ENCODE data around the gene CFTR.
"Not testable (repeated sequence)": the region's sequence is repeated elsewhere in the genome, so short reads cannot be mapped to it uniquely, and the experiment has no call there.

Gene CFTR

DNA sequence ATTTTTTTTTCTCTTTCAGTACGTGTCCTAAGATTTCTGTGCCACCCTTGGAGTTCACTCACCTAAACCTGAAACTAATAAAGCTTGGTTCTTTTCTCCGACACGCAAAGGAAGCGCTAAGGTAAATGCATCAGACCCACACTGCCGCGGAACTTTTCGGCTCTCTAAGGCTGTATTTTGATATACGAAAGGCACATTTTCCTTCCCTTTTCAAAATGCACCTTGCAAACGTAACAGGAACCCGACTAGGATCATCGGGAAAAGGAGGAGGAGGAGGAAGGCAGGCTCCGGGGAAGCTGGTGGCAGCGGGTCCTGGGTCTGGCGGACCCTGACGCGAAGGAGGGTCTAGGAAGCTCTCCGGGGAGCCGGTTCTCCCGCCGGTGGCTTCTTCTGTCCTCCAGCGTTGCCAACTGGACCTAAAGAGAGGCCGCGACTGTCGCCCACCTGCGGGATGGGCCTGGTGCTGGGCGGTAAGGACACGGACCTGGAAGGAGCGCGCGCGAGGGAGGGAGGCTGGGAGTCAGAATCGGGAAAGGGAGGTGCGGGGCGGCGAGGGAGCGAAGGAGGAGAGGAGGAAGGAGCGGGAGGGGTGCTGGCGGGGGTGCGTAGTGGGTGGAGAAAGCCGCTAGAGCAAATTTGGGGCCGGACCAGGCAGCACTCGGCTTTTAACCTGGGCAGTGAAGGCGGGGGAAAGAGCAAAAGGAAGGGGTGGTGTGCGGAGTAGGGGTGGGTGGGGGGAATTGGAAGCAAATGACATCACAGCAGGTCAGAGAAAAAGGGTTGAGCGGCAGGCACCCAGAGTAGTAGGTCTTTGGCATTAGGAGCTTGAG is at the start of gene CFTR:
TSS of gene CFTR (plus strand) at position 801 of the 830 bp plus-strand sequence. CDS start 70 bp downstream, outside the sequence.
- no peak for DNase-seq (ENCODE audit: low read depth in 2 of 2)

DNA sequence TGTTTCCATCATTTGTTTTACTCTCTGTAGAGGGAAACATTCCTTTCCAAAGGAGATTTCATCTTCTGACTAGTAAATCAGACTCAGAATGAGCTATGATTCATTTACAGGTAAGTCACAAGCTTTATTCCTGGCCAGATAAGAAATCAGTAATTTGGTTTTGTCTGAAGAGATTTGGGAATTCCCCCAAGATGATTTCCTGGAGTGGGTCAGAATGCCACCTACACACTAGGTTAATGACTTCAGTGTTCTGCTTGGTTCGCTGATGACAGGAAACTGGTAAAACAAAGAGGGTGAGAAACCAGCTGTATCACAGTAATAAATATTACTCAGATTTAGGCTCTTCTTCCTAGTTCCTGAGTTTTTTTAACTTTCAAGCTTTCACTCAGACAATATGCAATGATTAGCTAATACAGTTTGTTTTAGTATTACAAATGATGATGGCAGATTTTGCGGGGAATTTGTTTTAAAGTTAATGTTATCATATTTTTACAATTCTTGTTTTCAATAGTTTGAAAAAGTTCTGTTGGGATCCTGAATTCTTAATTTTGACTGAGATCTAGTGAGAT is 44.3 kb upstream of the CFTR start:
- DNase-seq (ENCODE audit: low read depth in 2 of 2): no peak

DNA sequence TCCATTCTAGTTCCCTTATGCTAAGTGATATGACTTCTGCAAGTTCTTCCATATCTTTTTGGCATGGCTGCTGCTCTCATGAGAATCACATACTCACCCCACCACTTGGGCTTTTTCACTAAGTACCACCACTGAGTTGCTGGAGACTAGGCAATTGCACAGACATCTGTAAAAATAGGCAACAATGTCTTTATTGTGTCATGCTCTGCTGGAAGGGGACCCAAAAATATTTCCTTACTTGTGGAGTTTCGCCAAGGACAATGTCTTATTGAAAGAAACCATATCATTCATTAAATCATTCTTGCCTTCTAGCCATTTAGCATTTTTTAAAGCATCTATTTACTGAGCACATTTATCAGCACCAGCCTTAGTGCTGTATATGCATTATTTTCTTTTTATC is 35.2 kb upstream of the CFTR start:
- DNase-seq (ENCODE audit: low read depth in 2 of 2): no peak

DNA sequence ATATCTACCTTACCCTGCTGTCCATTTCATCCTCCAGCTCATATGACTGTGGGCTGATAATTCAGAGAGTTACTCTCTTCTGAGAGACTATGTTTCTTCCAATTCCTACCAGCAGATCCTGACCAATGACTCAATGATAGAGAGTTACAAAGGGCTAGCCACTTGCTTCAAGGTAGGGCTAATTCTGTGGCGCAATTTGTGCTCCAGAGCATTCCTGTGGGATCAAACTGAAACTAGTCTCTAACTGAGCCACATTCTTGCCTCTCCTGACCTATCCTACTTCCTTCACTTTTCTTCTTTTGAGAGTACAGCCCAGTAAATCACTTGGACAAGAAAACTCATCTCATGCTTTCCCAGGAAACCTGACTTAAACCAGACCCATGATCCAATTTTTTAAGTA is 34.6 kb upstream of the CFTR start:
- no peak for DNase-seq (ENCODE audit: low read depth in 2 of 2)

DNA sequence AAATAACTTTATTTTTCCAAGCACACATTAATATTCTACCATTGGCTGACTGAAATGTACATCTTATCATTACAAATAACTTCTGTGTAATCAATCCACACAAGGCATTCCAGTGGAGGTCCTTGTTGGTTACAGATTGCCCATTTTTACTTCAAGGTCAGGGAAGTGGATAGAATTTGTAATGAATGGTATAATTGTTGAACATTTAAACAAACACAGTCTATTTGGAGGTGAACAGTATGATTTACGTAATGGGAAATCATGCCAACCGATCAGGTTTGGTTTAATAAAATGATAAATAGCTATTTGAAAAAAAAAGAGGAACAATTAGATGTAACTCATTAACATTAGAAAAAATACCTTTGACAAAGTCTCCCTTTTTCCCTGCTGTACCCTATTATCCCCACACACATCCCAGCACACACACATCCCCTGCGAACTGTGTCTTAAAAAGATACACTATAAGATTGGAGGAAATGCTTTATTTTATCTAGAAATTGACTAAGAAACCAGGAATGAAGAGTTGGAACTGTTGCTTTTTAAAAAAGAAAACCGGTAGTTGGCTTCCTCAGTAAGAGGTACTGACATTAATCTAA is 33.5 kb upstream of the CFTR start:
- DNase-seq (ENCODE audit: low read depth in 2 of 2): no peak

DNA sequence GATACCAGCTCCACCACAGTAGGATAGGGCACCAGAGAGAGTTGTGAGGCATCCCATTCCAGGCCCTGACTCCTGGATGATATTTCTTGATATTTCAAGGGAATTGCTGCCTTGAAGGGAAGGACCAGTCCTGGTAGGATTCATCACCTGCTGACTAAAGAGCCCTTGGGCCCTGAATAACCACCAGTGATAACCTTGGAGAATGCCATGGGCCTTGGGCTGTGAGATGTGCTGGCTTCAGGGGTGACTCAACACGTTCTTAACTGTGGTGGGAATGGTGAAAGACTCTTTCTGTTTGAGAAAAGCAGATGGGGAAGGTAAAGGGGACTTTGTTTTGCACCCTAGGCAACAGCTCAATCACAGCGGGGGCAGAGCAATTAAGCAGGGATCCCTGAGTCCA is 31.2 kb upstream of the CFTR start:
- DNase-seq (ENCODE audit: low read depth in 2 of 2): no peak

DNA sequence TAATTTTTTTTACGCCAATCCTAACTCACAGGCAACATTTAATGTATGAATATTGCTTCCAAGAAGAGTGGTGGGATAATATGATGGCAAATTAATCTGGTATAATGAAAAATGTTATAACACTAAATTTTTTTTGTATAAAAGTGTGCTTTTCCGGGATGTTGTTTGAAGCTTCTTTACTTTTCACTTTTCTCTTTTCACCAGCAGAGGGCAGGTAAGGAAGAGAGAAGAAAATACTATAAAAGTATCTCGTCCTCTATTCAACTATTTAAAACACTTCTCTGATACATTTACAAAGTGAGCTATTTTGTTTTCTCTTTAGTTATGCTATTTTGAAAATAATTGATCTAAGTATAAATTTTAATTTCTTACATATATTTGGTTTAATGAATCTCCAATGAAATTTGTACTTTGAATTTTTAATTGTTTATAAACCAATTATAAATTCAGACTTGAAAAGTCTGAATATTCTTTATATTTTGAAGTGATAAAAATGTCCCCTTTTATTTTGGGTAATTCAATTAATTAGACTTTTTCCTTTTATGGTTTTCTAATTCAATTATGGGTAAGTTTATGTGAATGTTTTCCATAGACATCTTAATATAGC is 20.7 kb upstream of the CFTR start:
- DNase-seq (ENCODE audit: low read depth in 2 of 2): no peak

DNA sequence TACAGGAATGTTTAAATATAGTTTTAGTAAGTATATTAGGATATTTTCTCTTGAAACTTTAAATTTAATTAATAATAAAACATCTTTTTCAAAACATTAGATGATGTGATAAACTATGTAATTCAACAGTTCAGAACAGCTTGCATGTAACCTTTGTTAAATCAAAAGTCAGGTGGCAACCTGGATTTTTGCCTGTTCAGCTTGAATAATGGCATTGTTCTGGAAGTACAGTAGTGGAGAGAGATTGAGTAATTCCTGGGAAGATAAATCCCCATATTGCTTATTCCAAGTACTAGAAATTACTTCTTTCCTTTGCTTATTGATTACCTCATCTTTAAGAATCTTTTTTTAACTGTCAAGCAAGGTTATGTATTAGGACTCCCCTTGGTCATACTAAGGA is 20.1 kb upstream of the CFTR start:
- no peak for DNase-seq (ENCODE audit: low read depth in 2 of 2)

DNA sequence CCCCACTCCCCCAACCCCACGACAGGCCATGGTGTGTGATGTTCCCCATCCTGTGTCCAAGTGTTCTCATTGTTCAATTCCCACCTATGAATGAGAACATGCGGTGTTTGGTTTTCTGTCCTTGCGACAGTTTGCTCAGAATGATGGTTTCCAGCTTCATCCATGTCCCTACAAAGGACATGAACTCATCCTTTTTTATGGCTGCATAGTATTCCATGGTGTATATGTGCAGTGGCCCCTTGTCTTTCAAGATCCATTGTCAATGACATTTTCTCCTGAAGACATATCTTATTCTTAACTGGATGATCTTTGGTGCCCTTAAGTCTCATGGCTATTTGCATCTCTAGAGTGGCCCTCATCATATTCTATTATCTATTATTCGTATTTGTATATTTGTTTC is 19.0 kb upstream of the CFTR start:
- DNase-seq (ENCODE audit: low read depth in 2 of 2): not testable (repeated sequence)

DNA sequence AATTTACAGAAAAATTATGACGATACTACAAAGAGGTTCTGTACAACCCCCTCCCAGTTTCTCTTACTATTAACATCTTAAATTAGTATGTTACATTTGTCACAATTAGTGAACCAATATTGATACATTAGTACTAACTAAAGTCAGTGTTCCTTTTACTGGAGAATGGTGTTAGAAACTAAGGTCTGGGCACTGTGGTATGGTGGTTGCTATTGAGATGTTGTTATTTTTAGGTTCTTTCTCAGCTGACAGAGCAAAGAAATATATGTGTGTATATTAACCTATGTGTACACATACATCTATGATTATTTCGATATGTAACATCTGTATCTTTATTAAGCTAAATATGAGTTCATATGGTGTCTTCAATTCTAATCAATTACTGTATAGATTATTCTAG is 11.7 kb upstream of the CFTR start:
- DNase-seq (ENCODE audit: low read depth in 2 of 2): no peak

DNA sequence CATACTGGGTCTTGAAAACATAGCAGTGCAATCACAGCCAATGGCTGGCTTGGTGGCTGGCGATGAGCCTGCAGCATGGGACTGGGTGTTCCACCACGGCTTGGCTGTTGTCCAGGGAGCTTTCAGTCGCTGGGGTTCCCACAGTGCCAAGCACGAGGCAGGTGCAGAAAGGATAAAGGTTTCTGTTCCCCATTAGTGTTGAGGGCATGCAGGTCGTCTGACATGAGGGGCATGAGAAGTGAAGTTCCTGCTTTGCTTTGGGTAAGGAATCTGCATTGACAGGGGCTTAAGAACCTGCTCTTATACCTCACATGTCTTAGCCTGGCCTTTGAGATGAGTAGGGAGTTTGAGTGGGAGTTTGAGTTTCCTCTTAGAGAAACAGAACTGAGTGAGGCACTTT is 9.0 kb upstream of the CFTR start:
- DNase-seq (ENCODE audit: low read depth in 2 of 2): no peak

DNA sequence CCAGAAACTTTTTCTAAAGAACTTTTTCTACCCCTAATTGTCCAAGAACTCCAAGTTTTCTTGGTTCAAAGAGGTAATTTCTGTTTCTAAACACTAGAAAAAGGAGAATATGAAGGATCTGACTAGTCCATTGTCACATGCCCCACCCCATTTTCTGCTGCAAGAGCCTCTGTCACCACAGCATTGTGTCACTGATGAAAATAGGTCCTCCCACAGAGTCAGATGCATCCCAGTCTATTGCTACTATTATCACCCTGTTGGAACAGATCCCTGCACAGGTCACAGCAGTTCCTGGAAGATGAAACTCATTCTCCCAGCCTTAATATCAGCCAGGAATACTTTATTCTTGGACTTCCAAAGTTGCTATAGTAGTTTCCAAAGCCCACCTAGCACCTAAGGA is 7.5 kb upstream of the CFTR start:
- no peak for DNase-seq (ENCODE audit: low read depth in 2 of 2)

DNA sequence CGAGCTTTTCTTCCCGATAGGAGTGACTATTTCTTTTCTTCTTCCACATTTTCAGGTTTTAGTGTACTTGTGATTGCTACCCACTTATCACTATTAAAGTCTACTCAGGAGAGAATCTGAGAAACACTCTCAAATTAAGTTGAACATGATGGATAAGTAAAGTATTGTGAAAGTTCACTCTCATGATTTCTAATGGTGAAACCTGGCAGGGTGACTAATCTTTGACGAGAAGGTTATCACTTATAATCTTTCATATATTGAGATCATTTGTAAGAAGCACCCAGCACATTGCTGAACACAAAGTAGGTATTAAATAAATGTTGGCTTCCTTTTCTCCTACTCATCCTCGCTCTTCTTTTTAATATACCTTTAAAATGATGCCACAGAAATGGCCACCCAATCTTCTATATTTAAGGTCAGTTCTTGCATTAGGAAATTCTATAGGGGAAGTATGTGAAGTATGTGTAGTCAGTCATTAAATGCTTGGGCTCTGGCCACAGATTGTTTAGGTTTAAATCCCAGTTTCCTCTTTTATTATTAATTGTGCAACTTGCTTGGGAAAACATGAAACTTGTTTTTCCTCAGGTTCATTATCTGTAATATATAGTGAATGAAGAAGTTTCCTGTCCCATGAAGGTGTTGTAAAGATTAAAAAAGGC is 3.1 kb upstream of the CFTR start:
- no peak for DNase-seq (ENCODE audit: low read depth in 2 of 2)

DNA sequence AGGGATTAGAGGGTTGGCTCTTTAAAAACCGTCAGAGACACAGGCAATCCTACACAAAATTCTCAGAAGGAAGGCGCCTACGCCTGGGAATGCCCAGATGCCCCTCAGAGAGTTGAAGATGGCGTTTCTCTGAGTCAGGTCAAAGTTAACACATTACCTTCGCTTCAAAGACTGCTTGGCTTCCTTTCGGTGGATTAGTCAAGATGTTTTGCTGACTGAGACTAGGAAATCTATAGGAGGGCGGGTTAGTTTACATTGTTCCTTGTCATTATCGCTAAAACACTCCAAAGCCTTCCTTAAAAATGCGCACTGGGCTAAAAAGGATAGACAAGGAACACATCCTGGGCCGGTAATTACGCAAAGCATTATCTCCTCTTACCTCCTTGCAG is 995 bp upstream of the CFTR start:
- DNase-seq (ENCODE audit: low read depth in 2 of 2): no peak

DNA sequence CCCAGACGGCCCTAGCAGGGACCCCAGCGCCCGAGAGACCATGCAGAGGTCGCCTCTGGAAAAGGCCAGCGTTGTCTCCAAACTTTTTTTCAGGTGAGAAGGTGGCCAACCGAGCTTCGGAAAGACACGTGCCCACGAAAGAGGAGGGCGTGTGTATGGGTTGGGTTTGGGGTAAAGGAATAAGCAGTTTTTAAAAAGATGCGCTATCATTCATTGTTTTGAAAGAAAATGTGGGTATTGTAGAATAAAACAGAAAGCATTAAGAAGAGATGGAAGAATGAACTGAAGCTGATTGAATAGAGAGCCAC is 184 bp downstream of the CFTR start:
- DNase-seq (ENCODE audit: low read depth in 2 of 2): no peak

DNA sequence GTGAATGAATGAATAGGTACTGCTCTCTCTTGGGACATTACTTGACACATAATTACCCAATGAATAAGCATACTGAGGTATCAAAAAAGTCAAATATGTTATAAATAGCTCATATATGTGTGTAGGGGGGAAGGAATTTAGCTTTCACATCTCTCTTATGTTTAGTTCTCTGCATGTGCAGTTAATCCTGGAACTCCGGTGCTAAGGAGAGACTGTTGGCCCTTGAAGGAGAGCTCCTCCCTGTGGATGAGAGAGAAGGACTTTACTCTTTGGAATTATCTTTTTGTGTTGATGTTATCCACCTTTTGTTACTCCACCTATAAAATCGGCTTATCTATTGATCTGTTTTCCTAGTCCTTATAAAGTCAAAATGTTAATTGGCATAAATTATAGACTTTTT is 1.2 kb downstream of the CFTR start:
- DNase-seq (ENCODE audit: low read depth in 2 of 2): no peak

DNA sequence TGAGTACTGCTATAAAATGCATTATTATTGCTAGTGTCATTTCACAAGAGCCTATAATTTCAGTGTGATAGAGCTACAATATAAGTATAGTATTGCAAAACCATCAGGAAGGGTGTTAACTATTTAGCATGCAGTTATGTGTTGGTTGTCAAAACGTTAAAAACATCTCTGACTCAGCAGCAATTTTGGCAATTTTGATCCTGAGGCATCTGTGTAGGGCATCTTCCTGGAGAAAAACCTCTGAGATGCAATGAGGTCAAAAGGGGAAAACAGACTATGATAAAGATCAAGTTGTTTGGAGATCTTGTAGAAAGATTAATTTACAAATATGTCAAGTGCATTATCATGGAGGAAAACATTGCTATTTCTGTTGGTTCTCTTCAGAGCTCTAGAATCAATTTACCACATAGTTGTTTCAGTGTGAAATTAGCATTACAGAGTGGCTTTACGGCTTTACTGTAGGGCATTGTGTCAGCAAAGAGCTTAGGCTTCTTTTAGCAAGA is 5.3 kb downstream of the CFTR start:
- DNase-seq (ENCODE audit: low read depth in 2 of 2): no peak

DNA sequence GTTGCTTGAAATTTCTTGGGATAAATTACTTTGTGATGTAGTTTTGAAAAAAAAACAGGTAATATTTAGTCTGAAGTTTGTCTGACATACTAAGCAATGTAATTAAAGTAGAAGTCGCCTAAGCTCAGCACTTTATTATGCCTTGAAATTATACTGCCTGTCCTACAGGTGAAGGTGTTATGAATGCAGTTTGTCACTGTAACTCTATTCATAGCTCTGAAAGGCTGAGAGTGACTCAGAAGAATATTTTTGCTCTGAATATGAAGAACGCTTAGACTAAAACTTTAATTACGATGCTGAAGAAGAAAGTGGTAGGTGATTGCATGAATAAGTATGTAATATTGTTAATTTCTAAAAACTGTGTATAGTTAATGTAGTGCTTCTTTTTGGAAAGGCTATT is 9.2 kb downstream of the CFTR start:
- DNase-seq (ENCODE audit: low read depth in 2 of 2): no peak

DNA sequence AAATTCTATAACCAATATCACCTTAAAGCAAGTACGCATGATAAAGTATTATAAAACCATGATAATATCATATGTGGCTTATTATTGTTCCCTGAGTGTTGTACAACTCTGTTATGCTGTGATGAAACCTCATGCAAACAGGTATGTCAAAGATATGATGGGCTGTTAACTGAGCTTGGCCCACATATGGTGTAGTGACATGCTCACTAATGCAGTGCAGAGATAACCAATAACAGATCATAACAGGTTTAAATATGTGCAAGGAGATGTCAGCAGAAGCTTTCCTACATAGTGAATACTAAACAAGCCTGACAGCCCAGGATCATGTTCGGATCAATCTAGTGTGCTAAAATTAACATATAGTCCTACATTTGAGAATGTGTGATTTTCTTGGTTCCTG is 9.6 kb downstream of the CFTR start:
- no peak for DNase-seq (ENCODE audit: low read depth in 2 of 2)

DNA sequence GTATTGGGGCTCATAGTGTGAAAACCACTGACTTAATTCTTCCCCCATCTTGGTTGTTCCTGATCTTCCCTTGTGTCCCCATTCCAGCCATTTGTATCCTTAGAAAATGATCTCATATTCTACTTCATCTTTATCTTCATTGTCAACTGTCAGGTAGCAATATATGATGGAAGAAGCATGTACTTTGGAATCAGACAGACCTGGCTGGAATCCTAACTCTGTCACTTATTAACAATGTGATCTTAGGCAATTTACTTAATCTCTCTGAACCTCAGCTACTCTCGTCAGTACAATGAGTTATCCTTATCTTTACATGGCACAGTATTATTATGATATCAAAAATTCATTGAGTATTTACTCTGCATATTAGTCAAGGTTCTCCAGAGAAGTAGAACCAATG is 10.1 kb downstream of the CFTR start:
- no peak for DNase-seq (ENCODE audit: low read depth in 2 of 2)

DNA sequence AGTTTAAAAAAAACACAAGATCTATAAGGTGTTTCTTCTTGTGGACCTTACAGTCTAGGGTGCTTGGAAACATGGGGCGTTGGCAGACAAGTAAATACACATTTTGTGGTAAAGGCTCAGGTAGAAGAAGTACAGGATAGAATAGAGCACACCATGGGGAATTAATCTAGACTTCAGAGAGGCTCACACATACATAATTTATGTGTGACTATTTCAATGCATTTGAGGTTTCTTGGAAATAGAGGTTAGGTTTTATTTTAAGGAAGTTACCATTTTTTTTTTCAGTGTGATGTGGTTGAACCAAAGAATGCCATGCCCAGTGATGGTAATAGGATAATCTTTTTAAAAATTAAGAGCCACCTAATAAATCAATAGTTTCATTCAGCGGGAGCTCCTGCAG is 12.8 kb downstream of the CFTR start:
- no peak for DNase-seq (ENCODE audit: low read depth in 2 of 2)

DNA sequence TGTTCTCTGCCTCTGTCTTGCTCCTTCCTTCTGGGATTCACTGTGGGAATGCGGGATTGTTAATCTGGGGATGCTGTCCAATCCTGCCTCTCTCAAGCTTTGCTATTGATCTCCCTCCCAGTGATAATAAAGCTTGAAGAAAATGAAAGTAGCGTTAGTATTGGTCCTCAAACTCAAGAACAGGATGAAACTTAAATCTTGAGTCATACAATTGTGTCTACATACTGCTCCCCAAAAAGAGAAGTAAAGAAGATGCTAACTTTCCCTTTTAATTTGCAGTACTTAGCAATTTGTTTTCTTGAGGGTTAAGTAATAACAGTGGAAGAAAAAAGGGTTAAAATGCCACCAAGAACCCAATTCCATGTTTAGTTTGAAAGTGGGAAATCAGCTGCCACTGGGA is 13.6 kb downstream of the CFTR start:
- no peak for DNase-seq (ENCODE audit: low read depth in 2 of 2)

Measured in stimulated activated CD4-positive, alpha-beta T cell treated with anti-CD3 and anti-CD28 coated beads, Interleukin-1b, Interleukin-23, amount 100 ng/mL, for 1 hour (primary cell).